DLD1 (cell line): ENCODE results near the gene LDB2.

ENCODE experiments used
- in situ Hi-C: cut with HindIII; loops from 2 replicates; pipeline ENCODE4 v1.10.0; 2017; ENCODE audit warnings: low sequenced_read_pairs

Gene LDB2

DNA sequence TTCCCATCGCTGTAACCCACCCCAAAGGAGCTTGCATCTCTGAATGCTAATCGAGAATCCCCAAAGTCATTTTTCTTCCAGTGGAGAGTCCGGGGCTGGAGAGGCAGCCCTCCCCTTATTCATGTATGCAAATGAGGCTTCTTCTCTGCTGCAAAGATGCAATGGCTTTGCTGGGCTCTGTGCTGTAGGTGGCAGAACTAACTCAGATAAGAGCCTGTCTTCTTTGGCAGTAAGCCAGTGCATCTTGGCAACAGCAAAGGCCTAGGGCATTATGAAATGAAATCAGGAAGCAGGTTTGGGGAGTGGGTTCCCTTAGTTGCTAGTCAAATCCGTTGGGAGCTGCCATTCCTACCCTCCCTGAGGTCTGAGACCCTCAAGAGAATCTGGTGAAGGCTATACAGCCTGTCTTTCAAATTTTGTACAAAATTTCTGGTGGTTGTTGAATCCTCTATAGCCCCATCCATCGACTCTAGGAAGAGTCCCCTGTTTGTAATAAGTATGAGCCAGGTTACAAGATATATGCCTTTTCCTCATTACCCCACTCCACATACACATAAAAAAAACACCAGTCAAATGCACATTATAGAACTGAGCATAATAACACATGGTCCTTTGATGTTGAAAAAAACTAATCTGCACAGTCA is 381.5 kb downstream of the LDB2 start:
- in situ Hi-C loops: no loop called here

DNA sequence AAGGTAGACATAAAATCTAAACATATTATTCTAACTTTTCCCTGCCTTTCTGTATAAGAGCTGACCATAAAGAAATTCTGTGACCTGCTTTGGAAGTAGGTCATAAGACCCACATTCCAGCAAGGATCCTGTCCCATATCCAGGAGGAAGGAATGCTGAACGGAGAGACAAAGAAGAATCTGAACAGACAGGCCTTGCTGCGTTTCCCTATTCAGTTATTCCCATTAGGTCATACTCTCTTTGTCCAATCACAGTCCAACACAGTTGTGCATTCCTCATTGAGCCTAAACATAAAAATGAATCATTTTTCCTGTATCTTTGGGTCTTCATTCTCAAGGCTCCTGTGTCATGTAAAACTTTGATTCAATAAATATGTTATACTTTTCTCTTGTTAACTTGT is 384.6 kb downstream of the LDB2 start:
- in situ Hi-C loops: no loop called here

DNA sequence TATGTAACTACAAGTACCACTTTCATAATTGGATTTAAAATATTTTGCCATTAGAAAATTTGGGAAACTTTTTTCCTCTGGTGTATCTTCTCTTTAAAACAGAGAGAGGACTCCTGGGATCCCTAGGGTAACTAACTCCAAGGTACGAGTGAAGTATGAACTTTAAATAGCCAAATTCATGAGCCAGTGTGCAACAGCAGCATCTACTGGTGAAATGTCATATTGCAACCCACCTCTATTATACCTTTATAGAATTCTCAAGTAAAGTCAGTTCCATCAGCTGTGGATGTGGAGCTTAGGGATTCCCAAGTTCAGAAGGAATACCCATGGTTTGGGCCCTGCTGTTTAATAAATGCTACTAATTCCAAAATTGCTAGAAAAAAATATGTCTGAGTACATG is 389.5 kb downstream of the LDB2 start:
- in situ Hi-C loops: no loop called here

DNA sequence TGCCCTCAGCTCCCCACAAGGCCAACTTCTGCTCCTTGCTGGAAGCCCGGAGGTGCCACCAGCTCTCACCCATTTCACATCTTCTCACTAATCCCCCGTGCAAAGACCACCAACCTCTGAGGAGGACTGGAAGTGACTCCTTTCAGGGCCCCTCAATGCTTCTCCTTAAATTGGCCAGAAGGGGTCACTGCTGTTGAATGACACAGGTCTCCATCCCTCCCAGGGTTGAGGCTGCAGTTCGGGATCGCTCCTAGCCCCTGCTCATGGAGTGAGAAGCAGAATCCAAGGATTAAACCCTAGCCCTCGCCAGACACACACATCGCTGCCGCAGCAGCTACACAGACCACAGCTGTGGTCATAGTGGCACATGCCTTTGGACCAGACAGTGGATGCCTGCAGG is 392.7 kb downstream of the LDB2 start:
- in situ Hi-C loops: no loop called here

DNA sequence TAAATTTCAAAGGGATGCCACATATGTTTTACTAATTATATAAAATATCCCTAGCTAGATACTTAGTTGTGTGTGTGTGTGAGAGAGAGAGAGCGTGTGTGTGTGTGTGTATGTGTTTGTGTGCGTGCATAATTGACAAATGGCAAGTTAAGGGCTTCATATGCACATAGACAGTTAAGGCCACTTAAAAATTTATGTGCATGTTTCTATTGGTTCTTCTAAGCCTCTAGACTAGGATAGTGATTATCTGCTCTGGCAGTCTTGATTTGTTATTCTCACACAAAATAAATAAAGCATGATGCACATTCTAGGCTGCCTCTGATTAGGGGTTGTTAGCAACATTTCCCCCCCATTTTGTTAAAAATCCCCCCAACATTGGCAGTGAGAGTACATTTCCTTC is 393.2 kb downstream of the LDB2 start:
- in situ Hi-C loops: no loop called here

DNA sequence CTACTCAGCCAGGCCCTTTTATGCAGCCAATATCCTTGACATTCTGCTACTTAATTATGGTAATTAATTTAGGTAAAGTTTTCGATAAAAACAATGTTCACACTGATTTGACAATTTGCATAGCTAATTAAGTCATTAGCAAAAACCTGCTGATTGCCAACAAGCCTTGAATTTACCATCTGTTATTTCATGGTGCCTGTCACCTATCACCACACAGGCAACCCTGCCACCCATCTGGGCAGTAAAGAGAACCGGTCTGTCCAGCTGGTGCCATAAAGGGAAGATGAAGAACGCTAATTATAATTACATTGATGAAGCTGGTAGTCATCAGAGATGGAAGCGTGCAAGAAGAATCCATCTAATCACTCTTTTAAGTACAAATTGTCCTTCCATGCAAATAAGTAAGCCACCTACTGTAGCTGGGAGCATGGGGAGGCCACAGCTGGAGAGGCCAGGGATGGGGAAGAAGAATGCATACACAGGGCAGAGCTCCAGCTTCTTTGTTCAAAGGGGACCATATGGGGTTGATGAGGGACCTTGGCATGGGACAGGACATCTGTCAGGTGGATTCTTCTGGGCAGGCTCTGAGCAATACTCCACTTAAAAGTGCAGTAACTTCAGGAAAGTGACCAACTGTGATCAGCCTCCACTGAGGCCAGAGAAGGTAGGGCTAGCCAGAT is 394.9 kb downstream of the LDB2 start:
- in situ Hi-C loops: no loop called here

DNA sequence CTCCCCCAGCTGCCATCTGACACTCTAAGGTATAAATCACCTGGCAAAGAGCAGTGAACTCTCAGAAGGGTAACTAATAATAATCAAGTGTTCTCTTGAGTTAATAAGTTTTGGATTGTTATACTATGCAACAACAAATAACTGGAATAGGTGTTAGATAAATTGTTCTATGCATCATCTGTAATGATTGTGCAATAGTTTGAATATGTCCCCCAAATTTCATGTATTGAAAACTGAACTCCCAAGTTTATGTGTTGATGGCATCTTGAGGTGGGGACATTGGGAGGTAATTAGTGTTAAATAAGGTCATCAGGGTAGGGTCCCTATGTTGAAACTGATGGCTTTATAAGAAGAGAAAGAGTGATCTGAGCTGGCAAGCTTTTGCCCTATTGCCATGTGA is 399.5 kb downstream of the LDB2 start:
- in situ Hi-C loops: no loop called here

DNA sequence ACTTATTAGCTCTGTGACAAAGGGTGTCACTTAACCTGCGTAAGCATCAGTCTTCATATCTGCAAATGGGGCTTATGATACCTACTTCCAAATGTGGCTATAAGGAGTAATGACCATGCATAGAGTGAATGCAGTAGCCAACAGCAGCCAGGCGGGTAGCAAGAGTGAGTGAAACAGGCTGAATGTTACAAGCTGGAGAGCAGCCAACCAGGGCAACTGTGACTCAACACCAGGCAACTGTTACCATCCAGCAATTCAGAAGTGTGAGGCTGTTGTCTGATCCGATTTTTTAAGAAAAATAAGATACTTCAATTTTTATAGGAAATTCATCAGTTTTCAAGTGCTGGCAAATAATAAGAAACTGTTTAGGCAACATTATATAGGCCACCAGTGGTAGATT is 401.9 kb downstream of the LDB2 start:
- in situ Hi-C loops: no loop called here

DNA sequence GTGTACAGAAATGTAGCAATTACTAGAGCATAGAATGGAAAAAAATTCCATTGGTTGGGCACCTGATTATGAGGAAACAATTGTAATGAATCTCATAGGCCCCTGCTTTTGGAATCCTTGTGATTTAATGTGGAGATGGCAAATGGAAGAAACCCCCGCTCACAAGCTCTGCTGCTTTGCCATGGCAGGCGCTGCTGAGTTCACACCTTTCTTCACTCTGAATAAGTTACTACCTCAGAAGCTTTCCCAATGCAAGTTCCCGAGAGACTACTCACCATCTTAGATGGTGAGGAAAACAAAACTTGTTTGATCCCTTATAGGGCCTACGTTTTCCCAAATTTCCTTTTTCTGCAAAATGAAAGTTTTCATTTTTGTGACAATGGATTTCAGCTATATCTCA is 405.6 kb downstream of the LDB2 start:
- in situ Hi-C loops: no loop called here

DNA sequence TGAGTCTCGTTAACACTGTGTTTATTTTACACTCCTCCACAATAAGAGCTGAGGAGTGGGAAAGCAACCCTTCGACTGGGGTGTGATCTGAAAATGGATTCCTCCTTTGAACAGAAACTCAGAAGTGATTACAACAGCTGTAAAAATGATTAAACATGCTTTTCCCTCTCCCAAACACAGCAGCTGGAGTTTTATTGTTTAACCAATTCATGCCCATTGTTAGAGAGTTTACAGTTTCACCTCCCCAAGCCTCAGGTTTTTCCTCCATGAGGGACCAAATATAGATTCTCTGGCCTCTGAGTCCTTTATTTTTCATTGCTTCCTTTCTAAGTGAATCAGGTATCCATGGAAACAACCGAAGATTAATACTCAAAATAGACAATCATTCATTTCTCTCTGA is 409.2 kb downstream of the LDB2 start:
- in situ Hi-C loops: no loop called here

DNA sequence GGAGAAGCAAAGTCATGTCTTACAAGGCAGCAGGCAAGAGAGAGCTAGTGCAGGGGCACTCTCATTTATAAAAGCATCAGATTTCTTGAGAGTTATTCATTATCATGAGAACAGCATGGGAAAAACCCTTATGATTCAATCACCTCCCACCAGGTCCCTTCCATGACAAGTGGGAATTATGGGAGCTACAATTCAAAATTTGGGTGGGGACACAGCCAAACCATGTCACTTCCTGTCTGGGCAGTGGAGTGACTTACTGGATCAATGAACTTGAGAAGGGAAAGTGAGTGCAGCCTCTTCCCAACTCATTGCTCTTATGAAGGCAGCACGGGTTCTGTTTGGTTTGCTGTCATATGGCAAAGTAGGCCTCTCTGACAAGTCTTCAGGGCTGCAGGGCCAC is 410.4 kb downstream of the LDB2 start:
- in situ Hi-C loops: no loop called here

DNA sequence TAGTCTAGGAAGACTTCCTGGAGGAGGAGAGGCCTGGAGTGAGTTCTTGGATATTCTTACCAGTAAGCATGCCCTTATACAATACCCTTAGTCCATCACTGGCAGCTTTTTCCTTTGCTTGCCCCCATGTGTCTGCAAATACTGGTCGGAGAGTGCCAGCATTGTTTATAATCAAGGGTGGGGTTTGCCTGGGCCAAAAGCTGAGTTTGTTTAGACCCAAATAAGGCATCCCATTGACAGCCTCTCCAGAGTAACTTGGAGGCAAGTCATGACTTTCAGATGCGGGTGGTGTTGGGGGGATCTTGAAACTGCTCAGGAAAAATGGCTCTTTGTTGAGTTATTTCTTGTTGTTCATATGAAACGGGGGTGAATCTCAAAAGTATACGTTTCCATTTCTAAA is 413.7 kb downstream of the LDB2 start:
- in situ Hi-C loops: no loop called here

DNA sequence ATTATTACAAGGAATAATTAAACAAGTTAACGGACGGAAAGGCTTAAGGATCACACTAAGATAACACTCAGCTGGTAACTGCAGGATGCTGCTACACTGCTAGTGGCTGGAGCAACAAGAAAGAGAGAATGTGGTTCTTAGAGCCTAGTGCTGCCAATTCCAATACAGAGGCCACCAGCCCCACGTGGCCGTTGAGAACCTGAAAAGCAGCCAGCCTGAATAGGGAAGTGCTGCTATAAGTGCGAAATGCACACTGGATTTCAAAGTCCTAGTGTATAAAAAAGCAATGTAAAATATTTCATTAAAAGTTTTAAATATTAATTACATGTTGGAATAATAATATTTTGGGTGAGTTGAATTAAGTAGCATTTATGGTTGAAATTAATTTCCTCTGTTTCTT is 414.9 kb downstream of the LDB2 start:
- in situ Hi-C loops: no loop called here

DNA sequence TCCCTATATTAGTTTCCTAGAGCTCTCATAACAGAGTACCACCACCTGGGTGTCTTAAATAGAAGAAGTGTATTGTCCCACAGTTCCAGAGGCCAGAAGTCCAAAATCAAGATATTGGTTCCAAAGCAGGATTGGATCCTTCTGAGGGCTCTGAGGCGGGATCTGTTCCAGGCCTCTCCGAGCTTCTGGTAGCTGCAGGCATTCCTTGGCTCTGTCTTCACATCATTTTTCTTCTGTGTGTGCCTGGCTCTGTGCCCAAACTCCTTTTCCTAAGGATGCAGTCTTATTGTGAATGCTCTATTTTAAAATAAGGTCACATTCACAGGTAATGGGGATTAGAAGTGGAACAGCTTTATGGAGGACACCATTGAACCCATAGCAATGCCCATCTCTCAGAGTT is 418.4 kb downstream of the LDB2 start:
- in situ Hi-C loops: no loop called here

DNA sequence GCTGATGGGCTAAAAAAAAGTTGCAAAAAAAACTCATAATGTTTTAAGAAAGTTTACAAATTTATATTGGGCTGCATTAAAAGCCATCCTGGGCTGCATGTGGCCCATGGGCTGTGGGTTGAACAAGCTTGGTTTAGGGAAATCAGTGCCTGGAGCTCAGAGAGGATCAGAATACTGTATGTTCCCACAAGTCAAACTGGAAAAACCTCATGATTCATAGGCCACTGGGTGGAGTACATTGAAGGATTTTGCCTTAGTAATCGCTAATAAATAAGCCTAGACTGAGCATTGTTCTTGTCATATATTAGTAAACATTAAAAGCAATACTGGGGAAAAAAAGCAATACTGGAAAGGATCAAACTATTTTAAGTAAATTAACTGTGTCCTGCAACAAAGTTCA is 425.9 kb downstream of the LDB2 start:
- in situ Hi-C loops: no loop called here

DNA sequence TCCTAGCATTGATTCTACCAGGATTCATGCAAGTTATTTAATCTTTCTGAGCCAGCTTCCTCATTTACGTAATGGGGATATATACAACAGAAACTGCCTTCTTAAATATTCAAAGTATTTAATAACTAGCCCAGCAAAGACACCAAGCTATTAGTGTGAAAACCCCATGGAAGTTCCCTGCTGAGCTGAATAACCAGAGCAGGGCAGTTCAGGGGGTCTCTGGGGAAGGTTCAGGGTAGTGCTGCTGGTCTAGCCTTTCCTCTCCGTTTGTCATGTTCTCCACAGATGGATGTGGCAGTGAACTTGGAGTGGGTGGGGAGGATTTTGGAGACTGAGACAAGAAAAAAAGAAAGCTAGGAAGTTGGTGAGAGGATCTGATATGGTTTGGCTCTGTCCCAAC is 431.4 kb downstream of the LDB2 start:
- in situ Hi-C loops: no loop called here

DNA sequence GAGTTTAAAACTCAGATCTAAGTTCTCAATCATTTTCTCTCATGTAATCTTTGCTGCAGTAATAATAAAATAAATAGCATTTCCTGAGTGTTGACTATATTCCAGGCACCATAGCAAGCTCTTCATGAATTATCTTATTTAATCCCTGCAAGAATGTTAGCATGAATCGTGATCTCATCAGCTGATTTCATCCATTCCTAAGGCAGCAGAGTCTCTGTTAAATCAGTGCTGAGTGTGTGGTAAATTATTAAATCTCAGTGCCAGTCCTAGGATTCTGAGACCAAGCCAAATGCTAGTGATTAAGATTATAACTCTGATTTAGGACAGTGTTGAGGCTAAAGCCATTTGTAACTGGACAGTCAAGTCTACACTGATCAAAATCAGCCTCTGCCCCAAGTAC is 431.9 kb downstream of the LDB2 start:
- in situ Hi-C loops: no loop called here

DNA sequence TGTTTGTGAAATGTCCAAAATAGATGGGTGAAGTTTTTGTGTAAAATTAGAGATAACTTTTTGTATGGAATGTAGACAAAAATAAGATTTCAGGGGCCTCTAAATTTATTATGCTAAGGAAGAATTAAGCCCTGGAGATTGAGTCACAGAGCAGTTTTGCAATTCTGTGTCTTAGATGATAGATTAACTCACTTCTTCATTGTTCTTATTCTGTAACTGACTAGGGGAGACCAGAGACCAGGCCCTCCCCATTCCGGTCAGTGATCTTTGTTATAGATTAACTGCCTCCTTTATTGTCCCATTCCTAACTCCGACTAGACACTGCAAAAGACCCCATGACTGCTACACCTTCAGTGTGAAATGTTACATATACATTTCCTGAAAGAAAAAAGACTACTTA is 433.8 kb downstream of the LDB2 start:
- in situ Hi-C loops: no loop called here

DNA sequence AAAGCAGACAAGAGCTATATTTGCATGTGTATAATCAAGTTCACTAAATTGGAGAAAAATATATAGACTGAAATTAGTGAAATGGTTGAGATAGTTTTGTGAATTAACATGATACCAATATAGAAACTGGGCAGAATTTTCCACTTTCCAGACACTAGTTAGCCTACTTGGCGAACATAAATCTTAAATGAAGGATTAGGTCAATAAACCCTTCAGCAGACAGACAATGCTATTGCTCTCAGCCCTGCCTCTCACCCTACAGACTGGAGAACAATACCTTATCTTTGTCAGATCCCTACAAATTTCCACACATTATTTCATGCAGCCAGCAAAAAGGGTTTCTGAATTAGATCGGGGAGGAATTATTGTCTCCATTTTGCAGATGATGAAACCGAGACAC is 435.8 kb downstream of the LDB2 start:
- in situ Hi-C loops: no loop called here

DNA sequence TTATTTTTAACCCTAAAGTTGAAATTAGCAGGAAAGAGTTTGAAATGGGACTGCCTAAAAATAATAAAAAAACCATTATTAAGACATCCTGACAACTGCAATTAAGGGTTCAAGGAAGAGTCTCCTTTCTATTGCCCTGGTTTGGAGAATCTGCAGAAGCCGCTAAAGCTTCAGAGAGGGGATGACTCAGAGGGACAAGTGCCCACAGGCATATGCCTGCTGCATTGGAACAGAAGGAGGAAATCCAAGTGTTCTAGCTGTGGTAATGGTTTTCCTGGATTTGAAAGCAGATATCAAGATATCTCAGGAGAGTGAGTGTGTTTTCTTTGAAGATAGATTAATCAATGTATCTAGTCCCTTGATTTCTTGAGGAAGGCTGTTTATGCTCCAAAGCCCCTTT is 437.1 kb downstream of the LDB2 start:
- in situ Hi-C loops: no loop called here

DNA sequence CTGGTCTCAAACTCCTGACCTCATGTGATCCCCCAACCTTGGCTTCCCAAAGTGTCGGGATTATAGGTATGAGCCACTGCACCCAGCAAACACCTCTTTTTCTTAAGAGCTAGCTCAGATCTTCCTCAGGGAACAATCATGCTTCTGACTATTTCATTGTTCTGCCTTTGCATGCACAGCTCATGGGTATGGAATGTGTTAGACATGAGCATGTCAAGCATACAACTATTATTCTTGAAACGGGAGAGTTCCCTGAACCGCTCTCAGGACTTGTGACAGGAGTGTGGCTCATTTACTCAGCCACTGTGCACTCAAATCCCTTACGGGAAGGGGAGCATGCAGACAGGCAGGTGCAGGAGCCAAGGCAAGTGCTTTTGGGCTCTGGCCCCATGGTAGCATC is 440.5 kb downstream of the LDB2 start:
- in situ Hi-C loops: no loop called here
